Endothelial cell of umbilical vein (primary cell): ENCODE data around the gene SGSM1.

Source experiments
- CTCF ChIP-seq, 2 donors: IDR thresholded peaks; 1 replicate in 1 of 2; 2 replicates in 1 of 2; pipeline ENCODE4 v1.5.1; 2011; ENCODE audit warnings: low read length in 2 of 2, mild to moderate bottlenecking in 2 of 2, moderate library complexity in 2 of 2, control low read depth in 1 of 2, inconsistent platforms in 1 of 2, low read depth in 1 of 2; ENCODE audit not compliant: insufficient read depth in 1 of 2; ENCODE audit errors: extremely low read depth in 1 of 2
- POLR2A ChIP-seq: IDR thresholded peaks from 2 replicates; pipeline ENCODE4 v1.6.1; 2012; ENCODE audit warnings: low read depth, mild to moderate bottlenecking, control low read depth, low read length

- TF ChIP-seq CTCF (IDR thresholded peaks at IDR 0.05; ENCODE audit: extremely low read depth in 1 of 2, insufficient read depth in 1 of 2, low read depth in 1 of 2, low read length in 2 of 2) (no peak), POLR2A (no peak)
Observed at GRCh38 chr22:24801901-24802465, 4.0 kb upstream of the SGSM1 start.
